Esophagus squamous epithelium (tissue), 5 donors: ENCODE results near the gene INAVA. TPM values are rescaled to one million over a fixed set of nuclear protein-coding genes. Genes with fewer than 3 reads are reported as not detected.
A peak's percentile ranks its signal among the peaks of the same experiment; 100 is the strongest.

ENCODE experiments used
- DNase-seq: peaks from one replicate; lab custom pipeline; 2025; lab: John Stamatoyannopoulos, UW
- H3K27ac ChIP-seq, 4 donors: fragments of 200-600 bp; sonication (generic); one replicate each; pipeline ENCODE4 v1.5.1; 2016 to 2019; ENCODE audit warnings: mild to moderate bottlenecking in 1 of 4
- H3K27me3 ChIP-seq, 4 donors: fragments of 200-600 bp; sonication (generic); 1 replicate in 3 of 4; 2 replicates in 1 of 4; pipeline versions ENCODE4 v1.5.1 to v1.6.0; 2017 to 2021; ENCODE audit warnings: antibody characterized with exemption in 1 of 4
- H3K36me3 ChIP-seq, 3 donors: fragments of 200-600 bp; sonication (generic); one replicate each; pipeline ENCODE4 v1.5.1; 2016 to 2019
- H3K4me1 ChIP-seq, 3 donors: fragments of 200-600 bp; sonication (generic); one replicate each; pipeline ENCODE4 v1.5.1; 2017 to 2019
- H3K4me3 ChIP-seq, 4 donors: fragments of 200-600 bp; sonication (generic); 1 replicate in 3 of 4; 2 replicates in 1 of 4; pipeline ENCODE4 v1.5.1; 2016 to 2019; ENCODE audit warnings: mild to moderate bottlenecking in 2 of 4, moderate library complexity in 1 of 4
- H3K9me3 ChIP-seq, 3 donors: fragments of 200-600 bp; sonication (generic); one replicate each; pipeline ENCODE4 v1.5.1; 2016 to 2019
- CTCF ChIP-seq, 6 experiments: fragments of 450-650 bp in 4 of 6; fragments of 200-600 bp in 2 of 6; sonication (generic) in 2 of 6; IDR thresholded peaks; one replicate each; pipeline ENCODE4 v1.5.1; 2016 to 2019; ENCODE audit warnings: antibody characterized with exemption in 6 of 6, mild to moderate bottlenecking in 4 of 6, moderate library complexity in 4 of 6
- POLR2A ChIP-seq, 4 donors: fragments of 450-650 bp; IDR thresholded peaks; one replicate each; pipeline ENCODE4 v1.6.1; 2017; ENCODE audit warnings: antibody characterized with exemption in 4 of 4, mild to moderate bottlenecking in 4 of 4, moderate library complexity in 3 of 4
- WGBS, 2 donors: methylation state at CpG; one replicate each; pipeline ENCODE4 v1.1.5; 2018; 5-methylcytosine and 5-hydroxymethylcytosine counted together
- intact Hi-C: fragments of 100-400 bp; cut with DNase I; formaldehyde crosslinking; loops from one replicate; pipeline ENCODE4 v1.15.0; 2022
- total RNA-seq, 4 donors: library from RNA; depleted of rRNA; stranded (reverse); fragments of >200 nt; gene quantifications; one replicate each; pipeline ENCODE4 v1.1.0, GENCODE V29; 2016
- donor health status: DM: yes; HTN: yes; CAD: no.

Gene INAVA
- total RNA-seq, 4 donors from 2014 or later, result 45.6 to 102 (median 58.4) TPM

- Histone ChIP-seq H3K27ac (no peak overlapping the region), H3K4me1 (peaks cover 3 to 20% (median 7%) of the 10 kb centered on the region in 3 donors), H3K9me3 (no peaks in the 10 kb centered on the region), H3K36me3 (no peaks in the 10 kb centered on the region), H3K4me3 (no peak overlapping the region), H3K27me3 (peaks cover 0 to 28% (median 0%) of the 10 kb centered on the region in 4 donors)
- DNase-seq, result no peak
- intact Hi-C loops, result loop anchor here (10.0 kb wide), 1 partner anchor 79 kb away; no protein-coding TSS in a partner anchor
- TF ChIP-seq POLR2A (IDR thresholded peaks at IDR 0.05) (no peak), CTCF (IDR thresholded peaks at IDR 0.05) (no peak)
- 81 to 89% methylated on average over 6 of the region's 6 CpGs for WGBS, 2 donors
Observed at GRCh38 chr1:200885623-200886402, 8.9 kb upstream of the INAVA start.

- WGBS, 2 donors, result 100% methylated on average over 2 of the region's 2 CpGs
Observed at GRCh38 chr1:200886594-200886993, 8.1 kb upstream of the INAVA start.

GRCh38 chr1:200887036-200887435 lies 7.7 kb upstream of the INAVA start:
- peaks cover 0 to 40% (median 0%) of the 10 kb centered on the region in 4 donors for H3K27me3 ChIP-seq
- 30 to 59% methylated on average over 8 to 10 of the region's 11 CpGs for WGBS, 2 donors
- no peaks in the 10 kb centered on the region for H3K36me3 ChIP-seq
- H3K4me3 ChIP-seq, result peak overlapping the region in 1 of 4 donors; percentile 27
- TF ChIP-seq POLR2A (IDR thresholded peaks at IDR 0.05) (no peak), CTCF (IDR thresholded peaks at IDR 0.05) (no peak)
- H3K27ac ChIP-seq, result peak overlapping the region in 1 of 4 donors; percentile 48
- intact Hi-C loops, result loop anchor here (10.0 kb wide), 1 partner anchor 78 kb away; no protein-coding TSS in a partner anchor
- H3K9me3 ChIP-seq, result no peaks in the 10 kb centered on the region
- H3K4me1 ChIP-seq, result peaks cover 12 to 32% (median 16%) of the 10 kb centered on the region in 3 donors
- DNase-seq, result no peak

More at GRCh38 chr1:200886594-200886993, 8.1 kb upstream of the INAVA start:
- Histone ChIP-seq H3K27ac (peak overlapping the region in 1 of 4 donors; percentile 48), H3K27me3 (peaks cover 0 to 35% (median 0%) of the 10 kb centered on the region in 4 donors), H3K9me3 (no peaks in the 10 kb centered on the region), H3K4me1 (peaks cover 11 to 28% (median 12%) of the 10 kb centered on the region in 3 donors), H3K36me3 (no peaks in the 10 kb centered on the region), H3K4me3 (no peak overlapping the region)
- TF ChIP-seq POLR2A (IDR thresholded peaks at IDR 0.05), result no peak
- no peak for TF ChIP-seq CTCF (IDR thresholded peaks at IDR 0.05)
- intact Hi-C loops, result loop anchor here (10.0 kb wide), 1 partner anchor 78 kb away; no protein-coding TSS in a partner anchor
- no peak for DNase-seq

GRCh38 chr1:200887772-200888348 lies 6.8 kb upstream of the INAVA start:
- DNase-seq, result no peak
- Histone ChIP-seq H3K9me3 (no peaks in the 10 kb centered on the region), H3K4me3 (peak overlapping the region in 2 of 4 donors; percentile 27 to 30), H3K4me1 (peaks cover 12 to 40% (median 16%) of the 10 kb centered on the region in 3 donors), H3K36me3 (no peaks in the 10 kb centered on the region), H3K27ac (peak overlapping the region in 1 of 4 donors; percentile 48), H3K27me3 (peaks cover 0 to 47% (median 0%) of the 10 kb centered on the region in 4 donors)
- intact Hi-C loops, result loop anchor here (10.0 kb wide), 1 partner anchor 77 kb away; no protein-coding TSS in a partner anchor
- no peak for TF ChIP-seq CTCF (IDR thresholded peaks at IDR 0.05)
- WGBS, 2 donors, result 74 to 79% methylated on average over 5 to 7 of the region's 9 CpGs
